ENCODE measurements around the gene SLC29A3. TPM values are rescaled to one million over a fixed set of nuclear protein-coding genes. Genes with fewer than 3 reads are reported as not detected.

The SLC29A3 gene
- total and polyA plus RNA-seq, 2 experiments from 2014 or later = 10.3 to 12.3 TPM

DNA sequence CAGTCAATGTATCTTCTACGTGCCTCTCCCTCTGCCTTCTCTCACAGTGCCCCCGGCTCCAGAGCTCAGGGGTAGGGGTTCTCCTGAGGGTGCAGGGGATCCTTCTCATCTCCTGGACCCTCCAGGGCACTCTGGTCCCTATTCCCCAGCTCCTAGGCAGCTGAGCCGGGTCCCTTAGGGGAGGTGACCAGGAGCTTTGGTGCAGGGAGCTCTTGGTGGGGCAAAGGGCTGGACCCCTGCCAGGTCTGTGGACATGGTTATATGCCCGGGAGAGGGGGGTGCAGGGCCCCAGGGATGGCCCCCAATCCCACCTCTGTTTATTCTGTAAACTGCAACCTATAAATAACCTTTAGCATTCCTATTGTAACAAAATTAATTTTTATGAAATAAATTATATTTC, 16.6 kb upstream of the SLC29A3 start (continued):
- TF ChIP-seq, protein P1, sequence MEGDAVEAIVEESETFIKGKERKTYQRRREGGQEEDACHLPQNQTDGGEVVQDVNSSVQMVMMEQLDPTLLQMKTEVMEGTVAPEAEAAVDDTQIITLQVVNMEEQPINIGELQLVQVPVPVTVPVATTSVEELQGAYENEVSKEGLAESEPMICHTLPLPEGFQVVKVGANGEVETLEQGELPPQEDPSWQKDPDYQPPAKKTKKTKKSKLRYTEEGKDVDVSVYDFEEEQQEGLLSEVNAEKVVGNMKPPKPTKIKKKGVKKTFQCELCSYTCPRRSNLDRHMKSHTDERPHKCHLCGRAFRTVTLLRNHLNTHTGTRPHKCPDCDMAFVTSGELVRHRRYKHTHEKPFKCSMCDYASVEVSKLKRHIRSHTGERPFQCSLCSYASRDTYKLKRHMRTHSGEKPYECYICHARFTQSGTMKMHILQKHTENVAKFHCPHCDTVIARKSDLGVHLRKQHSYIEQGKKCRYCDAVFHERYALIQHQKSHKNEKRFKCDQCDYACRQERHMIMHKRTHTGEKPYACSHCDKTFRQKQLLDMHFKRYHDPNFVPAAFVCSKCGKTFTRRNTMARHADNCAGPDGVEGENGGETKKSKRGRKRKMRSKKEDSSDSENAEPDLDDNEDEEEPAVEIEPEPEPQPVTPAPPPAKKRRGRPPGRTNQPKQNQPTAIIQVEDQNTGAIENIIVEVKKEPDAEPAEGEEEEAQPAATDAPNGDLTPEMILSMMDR (conservative IDR thresholded peaks at IDR 0.05; ENCODE audit: low read depth in 2 of 2) = no peak
- TF ChIP-seq EZH2 (IDR thresholded peaks at IDR 0.05; ENCODE audit: low read depth, unreplicated experiment) = no peak
- no peak for TF ChIP-seq EZH2phosphoT487 (IDR thresholded peaks at IDR 0.05; ENCODE audit: unreplicated experiment)
- no peak for TF ChIP-seq ZNF114 (CRISPR knock-in tag; IDR thresholded peaks at IDR 0.05)

DNA sequence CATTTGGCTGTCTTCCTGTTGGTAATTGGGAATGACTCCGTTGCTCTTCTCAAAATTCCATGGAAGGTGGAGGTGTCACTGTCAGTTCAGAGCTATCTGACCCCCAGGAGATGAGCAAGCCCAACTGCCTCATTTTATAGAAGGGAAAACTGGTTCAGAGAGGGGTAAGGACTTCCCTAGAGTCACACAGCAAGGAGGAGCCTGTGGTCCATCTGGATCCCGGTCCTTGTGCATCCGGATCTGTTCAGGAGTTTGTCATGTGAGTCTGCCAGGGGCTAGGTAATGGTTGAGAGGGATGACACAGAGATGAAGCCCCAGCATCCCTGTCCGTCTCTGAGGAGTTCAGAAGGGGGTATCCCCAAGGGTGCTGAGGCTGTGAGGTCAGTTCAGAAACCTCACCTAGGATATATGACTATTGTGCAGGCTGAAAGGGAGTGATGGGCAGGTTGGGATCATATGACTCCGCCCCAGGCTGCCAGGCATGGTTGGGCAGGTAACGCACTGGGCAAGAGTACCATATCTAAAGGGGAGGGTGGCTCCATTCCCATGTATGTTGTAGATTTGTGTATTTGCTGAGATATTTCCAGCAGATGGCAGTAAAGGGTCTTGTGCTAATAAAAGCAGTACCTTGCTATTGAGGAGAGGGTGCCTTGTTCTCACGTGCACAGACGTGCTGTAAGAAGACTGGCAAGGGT, 16.0 kb upstream of the SLC29A3 start:
- Mint-ChIP-seq H3K27ac (no peak overlapping the region), H3K27me3 (ENCODE audit: insufficient read depth, low read depth, poor library complexity) (peaks cover 5% of the 10 kb centered on the region), H3K4me1 (no peaks in the 10 kb centered on the region), H3K36me3 (ENCODE audit: low read depth) (peaks cover 17% of the 10 kb centered on the region), H3K4me3 (no peak overlapping the region), H3K9me3 (no peaks in the 10 kb centered on the region)
- Histone ChIP-seq H3K9me2 (ENCODE audit: insufficient read depth) (no peaks in the 10 kb centered on the region), H2AFZ (no peak overlapping the region), H3F3A (replicated peaks; ENCODE audit: low read depth) (no peaks in the 10 kb centered on the region), H3K4me3 (no peak overlapping the region), H3K4me1 (ENCODE audit: insufficient read depth) (no peaks in the 10 kb centered on the region), H3K36me3 (ENCODE audit: insufficient read depth) (no peaks in the 10 kb centered on the region), H3K4me2 (no peak overlapping the region), H3K27ac (ENCODE audit: low read depth) (no peak overlapping the region), H4K20me1 (replicated peaks; ENCODE audit: insufficient read depth) (peaks cover 3% of the 10 kb centered on the region; the same call in 1 of the 2 replicates), H3K27me3 (ENCODE audit: insufficient read depth) (no peaks in the 10 kb centered on the region), H3K79me2 (replicated peaks; ENCODE audit: insufficient read depth) (no peaks in the 10 kb centered on the region)
- ATAC-seq (peak; percentile 77), DNase-seq (ENCODE audit: low spot score) (peak; percentile 83)
- TF ChIP-seq, protein P1 (conservative IDR thresholded peaks at IDR 0.05; ENCODE audit: low read depth in 2 of 2) = peak; percentile 51 to 62
- no peak for TF ChIP-seq ZNF114 (CRISPR knock-in tag; IDR thresholded peaks at IDR 0.05)
- TF ChIP-seq, protein P2, sequence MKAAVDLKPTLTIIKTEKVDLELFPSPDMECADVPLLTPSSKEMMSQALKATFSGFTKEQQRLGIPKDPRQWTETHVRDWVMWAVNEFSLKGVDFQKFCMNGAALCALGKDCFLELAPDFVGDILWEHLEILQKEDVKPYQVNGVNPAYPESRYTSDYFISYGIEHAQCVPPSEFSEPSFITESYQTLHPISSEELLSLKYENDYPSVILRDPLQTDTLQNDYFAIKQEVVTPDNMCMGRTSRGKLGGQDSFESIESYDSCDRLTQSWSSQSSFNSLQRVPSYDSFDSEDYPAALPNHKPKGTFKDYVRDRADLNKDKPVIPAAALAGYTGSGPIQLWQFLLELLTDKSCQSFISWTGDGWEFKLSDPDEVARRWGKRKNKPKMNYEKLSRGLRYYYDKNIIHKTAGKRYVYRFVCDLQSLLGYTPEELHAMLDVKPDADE (IDR thresholded peaks at IDR 0.05) = no peak

DNA sequence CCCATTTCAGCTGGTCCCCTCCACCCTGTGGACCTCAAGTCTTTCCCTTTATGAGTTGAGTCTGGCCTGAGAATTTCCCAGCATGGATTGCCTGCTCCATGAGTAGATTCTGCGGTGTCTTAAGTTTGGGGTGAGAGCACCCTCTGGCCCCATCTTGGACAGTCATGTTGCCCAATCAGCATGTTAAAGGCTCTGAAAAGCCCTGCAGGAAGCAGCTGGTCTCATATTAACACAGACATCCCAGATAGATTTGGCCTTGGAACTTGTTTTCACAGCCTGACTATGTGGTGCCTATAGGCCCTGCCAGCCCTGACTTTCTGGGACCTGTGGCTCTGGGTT, 15.5 kb upstream of the SLC29A3 start:
- Histone ChIP-seq H4K20me1 (replicated peaks; ENCODE audit: insufficient read depth) (no peaks in the 10 kb centered on the region; the same call in 1 of the 2 replicates), H3K4me2 (no peak overlapping the region), H3K4me1 (ENCODE audit: insufficient read depth) (no peaks in the 10 kb centered on the region), H3F3A (replicated peaks; ENCODE audit: low read depth) (no peaks in the 10 kb centered on the region), H3K27ac (ENCODE audit: low read depth) (no peak overlapping the region), H3K79me2 (replicated peaks; ENCODE audit: insufficient read depth) (no peaks in the 10 kb centered on the region), H3K4me3 (no peak overlapping the region), H2AFZ (no peak overlapping the region), H3K36me3 (ENCODE audit: insufficient read depth) (no peaks in the 10 kb centered on the region), H3K9me2 (ENCODE audit: insufficient read depth) (no peaks in the 10 kb centered on the region), H3K27me3 (ENCODE audit: insufficient read depth) (no peaks in the 10 kb centered on the region)
- Mint-ChIP-seq H3K4me3 (no peak overlapping the region), H3K27ac (no peak overlapping the region), H3K36me3 (ENCODE audit: low read depth) (peaks cover 12% of the 10 kb centered on the region), H3K4me1 (no peaks in the 10 kb centered on the region), H3K9me3 (no peaks in the 10 kb centered on the region), H3K27me3 (ENCODE audit: insufficient read depth, low read depth, poor library complexity) (peaks cover 5% of the 10 kb centered on the region)
- DNase-seq (ENCODE audit: low spot score) (no peak), ATAC-seq (no peak)
- TF ChIP-seq, protein P3, sequence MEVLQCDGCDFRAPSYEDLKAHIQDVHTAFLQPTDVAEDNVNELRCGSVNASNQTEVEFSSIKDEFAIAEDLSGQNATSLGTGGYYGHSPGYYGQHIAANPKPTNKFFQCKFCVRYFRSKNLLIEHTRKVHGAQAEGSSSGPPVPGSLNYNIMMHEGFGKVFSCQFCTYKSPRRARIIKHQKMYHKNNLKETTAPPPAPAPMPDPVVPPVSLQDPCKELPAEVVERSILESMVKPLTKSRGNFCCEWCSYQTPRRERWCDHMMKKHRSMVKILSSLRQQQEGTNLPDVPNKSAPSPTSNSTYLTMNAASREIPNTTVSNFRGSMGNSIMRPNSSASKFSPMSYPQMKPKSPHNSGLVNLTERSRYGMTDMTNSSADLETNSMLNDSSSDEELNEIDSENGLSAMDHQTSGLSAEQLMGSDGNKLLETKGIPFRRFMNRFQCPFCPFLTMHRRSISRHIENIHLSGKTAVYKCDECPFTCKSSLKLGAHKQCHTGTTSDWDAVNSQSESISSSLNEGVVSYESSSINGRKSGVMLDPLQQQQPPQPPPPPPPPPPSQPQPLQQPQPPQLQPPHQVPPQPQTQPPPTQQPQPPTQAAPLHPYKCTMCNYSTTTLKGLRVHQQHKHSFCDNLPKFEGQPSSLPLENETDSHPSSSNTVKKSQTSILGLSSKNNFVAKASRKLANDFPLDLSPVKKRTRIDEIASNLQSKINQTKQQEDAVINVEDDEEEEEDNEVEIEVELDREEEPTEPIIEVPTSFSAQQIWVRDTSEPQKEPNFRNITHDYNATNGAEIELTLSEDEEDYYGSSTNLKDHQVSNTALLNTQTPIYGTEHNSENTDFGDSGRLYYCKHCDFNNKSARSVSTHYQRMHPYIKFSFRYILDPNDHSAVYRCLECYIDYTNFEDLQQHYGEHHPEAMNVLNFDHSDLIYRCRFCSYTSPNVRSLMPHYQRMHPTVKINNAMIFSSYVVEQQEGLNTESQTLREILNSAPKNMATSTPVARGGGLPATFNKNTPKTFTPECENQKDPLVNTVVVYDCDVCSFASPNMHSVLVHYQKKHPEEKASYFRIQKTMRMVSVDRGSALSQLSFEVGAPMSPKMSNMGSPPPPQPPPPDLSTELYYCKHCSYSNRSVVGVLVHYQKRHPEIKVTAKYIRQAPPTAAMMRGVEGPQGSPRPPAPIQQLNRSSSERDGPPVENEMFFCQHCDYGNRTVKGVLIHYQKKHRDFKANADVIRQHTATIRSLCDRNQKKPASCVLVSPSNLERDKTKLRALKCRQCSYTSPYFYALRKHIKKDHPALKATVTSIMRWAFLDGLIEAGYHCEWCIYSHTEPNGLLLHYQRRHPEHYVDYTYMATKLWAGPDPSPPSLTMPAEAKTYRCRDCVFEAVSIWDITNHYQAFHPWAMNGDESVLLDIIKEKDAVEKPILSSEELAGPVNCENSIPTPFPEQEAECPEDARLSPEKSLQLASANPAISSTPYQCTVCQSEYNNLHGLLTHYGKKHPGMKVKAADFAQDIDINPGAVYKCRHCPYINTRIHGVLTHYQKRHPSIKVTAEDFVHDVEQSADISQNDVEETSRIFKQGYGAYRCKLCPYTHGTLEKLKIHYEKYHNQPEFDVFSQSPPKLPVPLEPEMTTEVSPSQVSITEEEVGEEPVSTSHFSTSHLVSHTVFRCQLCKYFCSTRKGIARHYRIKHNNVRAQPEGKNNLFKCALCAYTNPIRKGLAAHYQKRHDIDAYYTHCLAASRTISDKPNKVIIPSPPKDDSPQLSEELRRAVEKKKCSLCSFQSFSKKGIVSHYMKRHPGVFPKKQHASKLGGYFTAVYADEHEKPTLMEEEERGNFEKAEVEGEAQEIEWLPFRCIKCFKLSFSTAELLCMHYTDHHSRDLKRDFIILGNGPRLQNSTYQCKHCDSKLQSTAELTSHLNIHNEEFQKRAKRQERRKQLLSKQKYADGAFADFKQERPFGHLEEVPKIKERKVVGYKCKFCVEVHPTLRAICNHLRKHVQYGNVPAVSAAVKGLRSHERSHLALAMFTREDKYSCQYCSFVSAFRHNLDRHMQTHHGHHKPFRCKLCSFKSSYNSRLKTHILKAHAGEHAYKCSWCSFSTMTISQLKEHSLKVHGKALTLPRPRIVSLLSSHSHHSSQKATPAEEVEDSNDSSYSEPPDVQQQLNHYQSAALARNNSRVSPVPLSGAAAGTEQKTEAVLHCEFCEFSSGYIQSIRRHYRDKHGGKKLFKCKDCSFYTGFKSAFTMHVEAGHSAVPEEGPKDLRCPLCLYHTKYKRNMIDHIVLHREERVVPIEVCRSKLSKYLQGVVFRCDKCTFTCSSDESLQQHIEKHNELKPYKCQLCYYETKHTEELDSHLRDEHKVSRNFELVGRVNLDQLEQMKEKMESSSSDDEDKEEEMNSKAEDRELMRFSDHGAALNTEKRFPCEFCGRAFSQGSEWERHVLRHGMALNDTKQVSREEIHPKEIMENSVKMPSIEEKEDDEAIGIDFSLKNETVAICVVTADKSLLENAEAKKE (CRISPR knock-in tag; IDR thresholded peaks at IDR 0.05) = no peak

Data from GM23338 (cell line).